HEK293 (cell line): ENCODE measurements around the gene TMEM72.

Experiments used
- CTCF ChIA-PET: fragments of 350-600 bp; formaldehyde crosslinking; extraction: SDS; loops from one replicate; lab custom pipeline; 2021; ENCODE audit warnings: antibody characterized with exemption; lab: Yijun Ruan, JAX
- POLR2A ChIA-PET: fragments of 300-600 bp; formaldehyde crosslinking; extraction: SDS; loops from one replicate; lab custom pipeline; 2020; ENCODE audit warnings: antibody characterized with exemption, inconsistent platforms; lab: Yijun Ruan, JAX
- H3K27ac ChIP-seq: fragments of 200-500 bp; sonication (Bioruptor generic); 2 replicates; pipeline ENCODE4 v1.5.1; 2014; ENCODE audit warnings: low read depth, low read length, control low read depth, inconsistent platforms; ENCODE audit errors: extremely low read depth
- H3K36me3 ChIP-seq, 2 experiments: fragments of 200-500 bp in 1 of 2; sonication (Bioruptor generic) in 1 of 2; 1 replicate in 1 of 2; 2 replicates in 1 of 2; pipeline ENCODE4 v1.5.1; 2014 to 2017; ENCODE audit warnings: inconsistent platforms in 2 of 2, low read length in 2 of 2; ENCODE audit not compliant: control insufficient read depth in 2 of 2, insufficient read depth in 1 of 2
- H3K4me1 ChIP-seq: fragments of 200-500 bp; sonication (Bioruptor generic); 2 replicates; pipeline ENCODE4 v1.5.1; 2014; ENCODE audit warnings: mild to moderate bottlenecking, low read length, inconsistent platforms; ENCODE audit not compliant: control insufficient read depth, insufficient read depth
- H3K4me3 ChIP-seq: 2 replicates; pipeline ENCODE4 v1.5.1; 2011; ENCODE audit warnings: low read depth, mild to moderate bottlenecking, control low read depth, low read length, moderate library complexity
- H3K9me3 ChIP-seq: fragments of 200-500 bp; sonication (Bioruptor generic); 2 replicates; pipeline ENCODE4 v1.5.1; 2014; ENCODE audit warnings: low read depth, low read length, inconsistent platforms; ENCODE audit not compliant: control insufficient read depth, insufficient read depth
- HOXA7 ChIP-seq: sonication (generic); formaldehyde crosslinking; IDR thresholded peaks from 2 replicates; pipeline ENCODE4 v1.8.1; 2022; ENCODE audit warnings: missing genetic modification reagents, borderline replicate concordance
- KLF1 ChIP-seq: fragments of 450-650 bp; formaldehyde crosslinking; IDR thresholded peaks from 2 replicates; pipeline ENCODE4 v1.5.1; 2016; ENCODE audit warnings: missing biosample characterization, missing genetic modification characterization
- KLF16 ChIP-seq: fragments of 450-650 bp; formaldehyde crosslinking; IDR thresholded peaks from 2 replicates; pipeline ENCODE4 v1.5.1; 2017; ENCODE audit warnings: missing biosample characterization, missing genetic modification characterization
- OVOL3 ChIP-seq: fragments of 450-650 bp; formaldehyde crosslinking; IDR thresholded peaks from 2 replicates; pipeline ENCODE4 v1.5.1; 2016; ENCODE audit warnings: missing biosample characterization, missing genetic modification characterization
- REPIN1 ChIP-seq: fragments of 450-650 bp; formaldehyde crosslinking; IDR thresholded peaks from 2 replicates; pipeline ENCODE4 v1.5.1; 2017; ENCODE audit warnings: missing biosample characterization, missing genetic modification characterization, low read depth
- SETDB1 ChIP-seq: IDR thresholded peaks from one replicate; pipeline ENCODE4 v1.6.1; 2017; ENCODE audit warnings: mild to moderate bottlenecking, low read length, moderate library complexity, mixed read lengths; ENCODE audit not compliant: insufficient read length
- SP7 ChIP-seq: fragments of 450-650 bp; formaldehyde crosslinking; IDR thresholded peaks from 2 replicates; pipeline ENCODE4 v1.5.1; 2016; ENCODE audit warnings: missing biosample characterization, missing genetic modification characterization
- ZNF121 ChIP-seq: fragments of 450-650 bp; formaldehyde crosslinking; IDR thresholded peaks from 2 replicates; pipeline ENCODE4 v1.5.1; 2016; ENCODE audit warnings: missing biosample characterization, missing genetic modification characterization
- ZNF169 ChIP-seq: fragments of 450-650 bp; formaldehyde crosslinking; IDR thresholded peaks from 2 replicates; pipeline ENCODE4 v1.5.1; 2016; ENCODE audit warnings: missing biosample characterization, missing genetic modification characterization
- ZNF274 ChIP-seq, 2 experiments: fragments of 200-500 bp in 1 of 2; fragments of 450-650 bp in 1 of 2; sonication (Bioruptor generic) in 1 of 2; formaldehyde crosslinking in 1 of 2; IDR thresholded peaks; 2 replicates each; pipeline versions ENCODE4 v1.5.1 to v1.6.1; 2014 to 2016; ENCODE audit warnings: borderline replicate concordance in 1 of 2, inconsistent platforms in 1 of 2, low read length in 1 of 2, missing biosample characterization in 1 of 2, missing genetic modification characterization in 1 of 2
- ZNF366 ChIP-seq: fragments of 450-650 bp; formaldehyde crosslinking; conservative IDR thresholded peaks from 2 replicates; pipeline ENCODE4 v1.5.1; 2016; ENCODE audit warnings: missing biosample characterization, missing genetic modification characterization
- ZNF473 ChIP-seq: fragments of 450-650 bp; formaldehyde crosslinking; IDR thresholded peaks from 2 replicates; pipeline ENCODE4 v1.5.1; 2017; ENCODE audit warnings: missing biosample characterization, missing genetic modification characterization
- ZNF600 ChIP-seq: fragments of 450-650 bp; formaldehyde crosslinking; IDR thresholded peaks from 2 replicates; pipeline ENCODE4 v1.5.1; 2016; ENCODE audit warnings: missing biosample characterization, missing genetic modification characterization
- TF ChIP-seq, protein P1 (sequence below): fragments of 450-650 bp; formaldehyde crosslinking; IDR thresholded peaks from 2 replicates; pipeline ENCODE4 v1.5.1; 2016; ENCODE audit warnings: missing biosample characterization, missing genetic modification characterization
- TF ChIP-seq, protein P2 (sequence below): fragments of 450-650 bp; formaldehyde crosslinking; IDR thresholded peaks from 2 replicates; pipeline ENCODE4 v1.5.1; 2017; ENCODE audit warnings: missing biosample characterization, missing genetic modification characterization
- TF ChIP-seq, protein P3 (sequence below): fragments of 450-650 bp; formaldehyde crosslinking; IDR thresholded peaks from 2 replicates; pipeline ENCODE4 v1.5.1; 2016; ENCODE audit warnings: missing biosample characterization, missing genetic modification characterization

Gene TMEM72

DNA sequence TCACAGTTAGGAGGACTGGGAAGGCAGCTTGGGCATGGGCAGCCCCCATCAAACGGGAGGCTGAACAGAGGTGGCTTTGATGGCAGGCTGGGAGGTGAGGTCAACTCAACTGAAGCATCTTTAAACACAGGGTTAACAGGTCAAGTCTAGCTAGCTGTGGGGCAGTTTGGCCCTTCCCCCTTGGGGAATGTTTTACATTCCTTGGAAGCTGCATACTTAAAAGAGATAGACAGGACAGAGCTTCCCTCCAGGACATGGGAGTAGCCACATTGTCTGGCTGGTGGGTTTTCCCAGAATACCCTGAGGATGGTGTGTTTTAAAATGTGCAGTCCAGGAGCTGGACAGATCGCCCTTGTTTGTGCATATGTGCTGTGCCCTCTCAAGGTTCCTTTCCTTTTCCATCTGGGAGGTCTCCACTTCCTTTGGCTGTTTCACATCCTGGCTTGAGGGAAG lies 41.7 kb downstream of the TMEM72 start:
- Histone ChIP-seq H3K27ac (no peak overlapping the region), H3K4me3 (no peak overlapping the region), H3K4me1 (peaks cover 3% of the 10 kb centered on the region), H3K36me3 (no peaks in the 10 kb centered on the region), H3K9me3 (no peaks in the 10 kb centered on the region)
- ChIA-PET POLR2A (interaction anchor here (1.0 to 1.2 kb wide), 2 partner anchors 10 to 26 kb away, joined by 3 read pairs; partner anchors contain the start of gene DEPP1), CTCF (interaction anchor here (0.9 to 1.1 kb wide), 3 partner anchors 11 to 41 kb away, joined by 3 read pairs; no protein-coding TSS in a partner anchor)
- TF ChIP-seq ZNF274 (IDR thresholded peaks at IDR 0.05; ENCODE audit: low read length), result no peak
- TF ChIP-seq ZNF274 (tag by site-specific recombination; IDR thresholded peaks at IDR 0.05; ENCODE audit: borderline replicate concordance), result no peak
- TF ChIP-seq, protein P1, sequence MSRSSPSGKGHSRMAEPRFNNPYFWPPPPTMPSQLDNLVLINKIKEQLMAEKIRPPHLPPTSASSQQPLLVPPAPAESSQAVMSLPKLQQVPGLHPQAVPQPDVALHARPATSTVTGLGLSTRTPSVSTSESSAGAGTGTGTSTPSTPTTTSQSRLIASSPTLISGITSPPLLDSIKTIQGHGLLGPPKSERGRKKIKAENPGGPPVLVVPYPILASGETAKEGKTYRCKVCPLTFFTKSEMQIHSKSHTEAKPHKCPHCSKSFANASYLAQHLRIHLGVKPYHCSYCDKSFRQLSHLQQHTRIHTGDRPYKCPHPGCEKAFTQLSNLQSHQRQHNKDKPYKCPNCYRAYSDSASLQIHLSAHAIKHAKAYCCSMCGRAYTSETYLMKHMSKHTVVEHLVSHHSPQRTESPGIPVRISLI, result no peak
- no peak for TF ChIP-seq SP7 (tag by site-specific recombination)
- no peak for TF ChIP-seq HOXA7 (CRISPR knock-in tag)
- no peak for TF ChIP-seq OVOL3 (tag by site-specific recombination)
- no peak for TF ChIP-seq ZNF121
- TF ChIP-seq ZNF473 (tag by site-specific recombination), result no peak
- TF ChIP-seq ZNF600 (tag by site-specific recombination), result no peak
- TF ChIP-seq KLF16 (tag by site-specific recombination), result no peak

DNA sequence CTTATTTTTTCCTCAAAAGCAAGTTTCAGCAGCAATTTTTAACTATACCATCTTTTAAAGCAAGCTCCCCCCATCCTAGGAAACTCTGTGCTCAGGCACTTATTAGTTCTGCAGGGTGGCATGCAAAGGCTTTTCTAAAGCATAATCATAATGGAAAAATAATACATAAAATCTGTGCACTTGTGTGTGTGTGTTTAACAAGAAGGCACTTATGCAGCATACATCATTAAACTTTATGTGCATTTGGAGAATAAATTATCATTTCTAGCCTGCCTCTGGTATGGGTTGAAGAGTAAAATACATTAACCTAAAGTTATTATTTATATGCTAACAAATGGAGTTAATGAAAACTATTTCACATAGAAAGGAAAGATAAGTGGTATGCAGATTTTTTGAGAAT lies 42.9 kb downstream of the TMEM72 start:
- TF ChIP-seq ZNF169 (no peak), REPIN1 (tag by site-specific recombination) (no peak), SETDB1 (no peak)
- TF ChIP-seq, protein P2, sequence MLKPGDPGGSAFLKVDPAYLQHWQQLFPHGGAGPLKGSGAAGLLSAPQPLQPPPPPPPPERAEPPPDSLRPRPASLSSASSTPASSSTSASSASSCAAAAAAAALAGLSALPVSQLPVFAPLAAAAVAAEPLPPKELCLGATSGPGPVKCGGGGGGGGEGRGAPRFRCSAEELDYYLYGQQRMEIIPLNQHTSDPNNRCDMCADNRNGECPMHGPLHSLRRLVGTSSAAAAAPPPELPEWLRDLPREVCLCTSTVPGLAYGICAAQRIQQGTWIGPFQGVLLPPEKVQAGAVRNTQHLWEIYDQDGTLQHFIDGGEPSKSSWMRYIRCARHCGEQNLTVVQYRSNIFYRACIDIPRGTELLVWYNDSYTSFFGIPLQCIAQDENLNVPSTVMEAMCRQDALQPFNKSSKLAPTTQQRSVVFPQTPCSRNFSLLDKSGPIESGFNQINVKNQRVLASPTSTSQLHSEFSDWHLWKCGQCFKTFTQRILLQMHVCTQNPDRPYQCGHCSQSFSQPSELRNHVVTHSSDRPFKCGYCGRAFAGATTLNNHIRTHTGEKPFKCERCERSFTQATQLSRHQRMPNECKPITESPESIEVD (tag by site-specific recombination), result 0 out of 2 replicates have a peak, but pooled peaks have one; percentile 14
- no peaks in the 10 kb centered on the region for H3K36me3 ChIP-seq
- no peak overlapping the region for H3K27ac ChIP-seq
- H3K4me3 ChIP-seq, result no peak overlapping the region
- ChIA-PET CTCF (interaction anchor here (0.9 to 1.5 kb wide), 3 partner anchors 9 to 22 kb away, joined by 3 to 4 read pairs (median 3); no protein-coding TSS in a partner anchor), POLR2A (interaction anchor here (1.2 kb wide), 1 partner anchor 9 kb away, joined by 3 read pairs; no protein-coding TSS in a partner anchor)
- H3K4me1 ChIP-seq, result peaks cover 5% of the 10 kb centered on the region
- no peaks in the 10 kb centered on the region for H3K9me3 ChIP-seq

DNA sequence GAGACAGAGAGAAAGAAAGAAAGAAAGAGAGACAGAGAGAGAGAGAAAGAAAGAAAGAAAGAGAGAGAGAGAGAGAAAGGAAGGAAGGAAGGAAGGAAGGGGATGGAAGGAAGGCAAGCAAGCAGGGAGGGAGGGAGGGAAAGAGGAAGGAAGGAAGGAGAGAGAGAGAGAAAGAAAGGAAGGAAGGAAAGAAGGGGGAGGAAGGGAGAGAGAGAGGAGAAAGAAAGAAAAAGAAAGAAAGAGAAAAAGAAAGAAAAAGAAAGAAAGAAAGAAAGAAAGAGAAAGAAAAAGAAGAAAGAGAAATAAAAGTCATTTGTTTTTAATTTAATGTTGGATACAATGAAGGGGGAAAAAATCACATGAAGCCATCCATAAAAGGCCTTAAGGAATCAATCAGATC lies 43.8 kb downstream of the TMEM72 start:
- H3K4me1 ChIP-seq, result peaks cover 3% of the 10 kb centered on the region
- H3K4me3 ChIP-seq, result no peak overlapping the region
- TF ChIP-seq ZNF366 (tag by site-specific recombination) (peak; percentile 76), KLF1 (tag by site-specific recombination) (no peak)
- TF ChIP-seq, protein P3, sequence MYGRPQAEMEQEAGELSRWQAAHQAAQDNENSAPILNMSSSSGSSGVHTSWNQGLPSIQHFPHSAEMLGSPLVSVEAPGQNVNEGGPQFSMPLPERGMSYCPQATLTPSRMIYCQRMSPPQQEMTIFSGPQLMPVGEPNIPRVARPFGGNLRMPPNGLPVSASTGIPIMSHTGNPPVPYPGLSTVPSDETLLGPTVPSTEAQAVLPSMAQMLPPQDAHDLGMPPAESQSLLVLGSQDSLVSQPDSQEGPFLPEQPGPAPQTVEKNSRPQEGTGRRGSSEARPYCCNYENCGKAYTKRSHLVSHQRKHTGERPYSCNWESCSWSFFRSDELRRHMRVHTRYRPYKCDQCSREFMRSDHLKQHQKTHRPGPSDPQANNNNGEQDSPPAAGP (tag by site-specific recombination), result no peak
- H3K9me3 ChIP-seq, result no peaks in the 10 kb centered on the region
- H3K36me3 ChIP-seq, result no peaks in the 10 kb centered on the region
- ChIA-PET POLR2A (no interaction called here), CTCF (interaction anchor here (1.5 kb wide), 1 partner anchor 21 kb away, joined by 4 read pairs; no protein-coding TSS in a partner anchor)
- H3K27ac ChIP-seq, result no peak overlapping the region
